Astrocyte (in vitro differentiated cells and primary cell): ENCODE data around the gene RAE1.

Source experiments
- CTCF ChIP-seq: IDR thresholded peaks from 2 replicates; pipeline ENCODE4 v1.5.1; 2011; ENCODE audit warnings: low read depth, mild to moderate bottlenecking, inconsistent platforms, low read length, moderate library complexity; ENCODE audit not compliant: insufficient read depth
- EZH2 ChIP-seq: IDR thresholded peaks from 2 replicates; pipeline ENCODE4 v1.6.1; 2012; ENCODE audit warnings: mild to moderate bottlenecking, low read length, inconsistent platforms; ENCODE audit not compliant: insufficient read depth

- no peak for TF ChIP-seq EZH2
- TF ChIP-seq CTCF, result no peak
These were observed 37.8 kb upstream of the RAE1 start for GRCh38 chr20:57313230-57313629.
